NCI-H748 treated with DMSO at 0.1 percent for 48 hours (cell line): Measurements from ENCODE around the gene SV2B.

ENCODE experiments used
- DNase-seq: peaks from one replicate; lab custom pipeline; 2025; lab: John Stamatoyannopoulos, UW

Gene SV2B

DNA sequence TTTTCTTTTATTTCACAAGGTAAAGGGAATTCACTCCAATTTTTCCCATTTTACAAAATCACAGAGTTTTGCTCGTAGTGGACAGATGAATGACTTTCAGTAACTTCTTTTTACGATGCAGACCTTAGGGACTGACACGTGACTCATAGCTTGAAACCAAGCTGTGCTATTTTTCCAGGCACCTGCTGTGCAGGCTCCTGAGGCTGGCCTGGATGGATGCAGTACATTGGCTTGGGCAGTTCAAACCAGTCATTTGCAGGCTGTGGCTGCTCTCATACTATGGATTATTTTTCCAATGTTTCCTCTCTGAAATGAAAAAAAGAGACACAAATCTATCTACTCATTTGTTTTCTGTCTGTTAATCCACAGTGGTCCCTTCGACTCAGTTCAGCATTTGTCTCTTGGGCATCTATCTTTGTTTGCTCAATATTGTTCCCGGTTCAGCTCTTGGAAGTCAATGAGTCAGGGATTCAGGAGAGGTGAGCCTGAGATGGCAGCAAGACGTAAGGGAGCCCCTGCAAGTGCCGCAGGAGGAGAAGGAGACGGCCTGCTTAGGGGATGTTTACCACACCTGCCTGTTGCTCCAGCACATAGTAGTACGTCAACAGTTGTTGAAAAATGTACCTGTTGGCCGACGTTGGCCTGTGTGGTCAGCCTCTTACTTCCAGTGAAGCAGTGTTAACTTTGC is 92.8 kb downstream of the SV2B start:
- no peak for DNase-seq

DNA sequence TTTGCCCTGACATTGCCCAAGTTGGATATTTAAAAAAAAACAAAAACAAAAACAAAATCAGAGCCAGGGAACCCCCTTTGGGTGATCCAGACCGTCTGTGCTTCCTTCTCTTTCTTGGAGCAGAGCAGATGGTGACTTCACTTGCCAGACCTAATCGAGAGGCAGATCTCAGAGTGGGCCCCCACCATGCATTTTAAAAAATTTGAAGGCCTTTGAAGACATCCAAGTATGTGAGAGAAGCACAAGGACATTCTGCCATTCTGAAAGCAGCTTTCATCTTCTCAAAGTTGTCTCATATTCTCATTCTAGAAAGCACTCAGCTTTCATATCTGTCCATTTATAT is 93.3 kb downstream of the SV2B start:
- DNase-seq: no peak

DNA sequence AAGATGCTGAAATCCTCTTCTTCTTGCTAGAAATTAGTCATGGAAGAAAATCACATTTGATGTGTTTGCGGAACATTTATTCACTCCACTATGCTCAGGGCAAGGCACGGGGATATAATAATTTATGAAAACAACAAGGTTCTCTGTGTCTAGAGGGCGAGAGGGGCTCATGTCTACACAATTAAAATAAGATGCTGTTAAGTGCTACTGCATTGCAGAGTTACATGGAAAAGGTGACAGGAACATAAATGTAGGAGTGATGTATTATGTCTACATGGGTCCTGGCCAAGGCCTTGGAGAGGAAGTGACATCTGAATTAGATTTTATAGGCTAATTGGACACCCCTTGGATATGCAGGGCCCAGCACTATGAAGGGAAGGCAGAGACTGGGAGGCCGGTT is 96.1 kb downstream of the SV2B start:
- no peak for DNase-seq

DNA sequence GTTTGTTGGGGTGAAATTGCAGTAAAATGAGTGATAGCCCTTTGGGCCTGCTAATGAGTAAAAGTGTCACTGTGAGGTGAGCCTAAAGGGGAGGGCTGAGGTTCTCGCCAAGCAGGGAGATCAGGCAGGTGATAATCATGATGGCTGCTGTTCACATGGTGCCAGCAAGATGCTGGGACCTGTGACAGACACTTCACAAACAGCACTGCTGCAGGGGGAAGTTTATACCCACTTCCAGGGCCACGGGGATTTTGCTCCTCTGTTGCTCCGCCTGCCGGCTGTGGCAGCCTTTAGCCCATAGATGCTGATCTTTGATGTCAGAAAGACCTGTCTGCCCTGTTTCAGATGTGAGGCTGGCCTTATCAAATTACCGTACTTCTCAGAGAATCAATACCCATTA is 96.7 kb downstream of the SV2B start:
- no peak for DNase-seq

DNA sequence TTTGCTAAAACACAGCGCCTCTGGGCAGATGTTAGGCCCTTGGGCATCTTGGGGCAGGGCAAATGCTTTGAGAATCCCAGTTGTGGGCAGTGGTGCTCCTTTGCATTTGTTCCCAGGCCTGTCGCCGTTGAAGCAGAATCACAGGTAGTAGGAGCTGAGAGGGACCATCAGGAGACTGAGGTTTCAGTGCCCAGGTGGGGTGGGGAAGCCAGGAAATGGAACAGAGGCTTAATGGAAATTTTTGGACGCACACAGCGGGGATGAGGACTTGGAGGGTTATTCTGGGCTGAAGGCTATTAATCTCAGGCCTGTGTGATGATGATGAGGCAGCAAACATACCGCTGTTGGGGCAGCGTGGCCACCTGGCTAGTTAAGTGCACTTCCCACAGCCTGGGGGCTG is 99.5 kb downstream of the SV2B start:
- no peak for DNase-seq

DNA sequence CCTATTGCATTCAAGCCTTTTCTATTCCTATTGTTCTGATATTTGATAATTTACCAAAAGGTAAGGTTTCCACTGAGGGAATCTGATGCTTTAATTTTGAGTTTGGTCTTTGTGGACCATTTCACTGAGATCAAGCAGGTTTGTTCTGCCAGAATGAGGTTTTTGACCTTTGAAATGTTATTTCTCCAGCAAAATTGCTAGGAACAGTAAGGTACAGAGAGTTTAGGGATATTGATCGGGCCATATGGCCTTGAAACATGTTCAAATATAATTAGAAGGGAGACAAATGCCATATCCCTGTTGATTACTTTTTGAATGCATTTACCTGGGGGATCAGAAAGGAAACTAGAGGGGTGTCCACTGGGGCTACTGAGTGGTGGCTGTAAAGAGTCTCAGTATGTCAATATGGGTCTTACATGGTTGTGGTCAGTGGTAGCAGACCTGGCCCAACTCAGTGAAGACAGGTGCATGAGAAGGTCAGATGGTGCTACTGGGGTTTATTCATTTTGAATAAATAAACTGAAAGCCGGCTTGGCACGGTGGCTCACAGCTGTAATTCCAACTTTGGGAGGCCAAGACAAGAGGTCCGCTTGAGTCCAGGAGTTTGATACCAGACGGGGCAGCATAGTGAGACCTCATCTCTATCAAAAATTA is 100.2 kb downstream of the SV2B start:
- no peak for DNase-seq

DNA sequence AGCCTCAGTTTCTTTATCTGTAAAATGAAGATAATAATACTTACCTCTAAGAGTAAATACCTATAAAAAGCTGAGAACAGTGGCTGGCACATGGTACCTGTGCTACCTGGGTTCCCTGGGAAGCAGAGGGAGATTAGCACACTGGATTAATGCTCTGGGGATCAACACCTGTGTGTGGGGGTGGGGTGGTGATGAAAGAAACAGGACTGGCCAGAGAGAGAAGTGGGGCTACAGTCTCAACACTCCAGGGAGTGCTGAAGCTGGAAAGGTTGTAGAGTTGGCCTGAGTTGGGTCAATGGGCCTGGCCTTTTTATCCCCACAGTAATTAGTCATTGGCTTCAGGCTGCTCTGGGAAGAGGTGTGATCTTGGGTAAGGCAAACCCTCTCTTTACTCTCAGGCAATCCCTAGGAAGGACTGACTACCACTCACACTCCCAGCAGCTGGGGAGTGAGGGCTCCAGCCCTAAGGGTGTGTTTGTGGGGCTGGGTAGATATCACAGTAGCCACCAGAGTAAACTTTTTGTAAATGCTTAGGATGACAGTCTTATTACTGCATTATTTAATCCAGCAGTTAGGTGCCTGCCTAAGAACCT is 102.5 kb downstream of the SV2B start:
- DNase-seq: no peak

DNA sequence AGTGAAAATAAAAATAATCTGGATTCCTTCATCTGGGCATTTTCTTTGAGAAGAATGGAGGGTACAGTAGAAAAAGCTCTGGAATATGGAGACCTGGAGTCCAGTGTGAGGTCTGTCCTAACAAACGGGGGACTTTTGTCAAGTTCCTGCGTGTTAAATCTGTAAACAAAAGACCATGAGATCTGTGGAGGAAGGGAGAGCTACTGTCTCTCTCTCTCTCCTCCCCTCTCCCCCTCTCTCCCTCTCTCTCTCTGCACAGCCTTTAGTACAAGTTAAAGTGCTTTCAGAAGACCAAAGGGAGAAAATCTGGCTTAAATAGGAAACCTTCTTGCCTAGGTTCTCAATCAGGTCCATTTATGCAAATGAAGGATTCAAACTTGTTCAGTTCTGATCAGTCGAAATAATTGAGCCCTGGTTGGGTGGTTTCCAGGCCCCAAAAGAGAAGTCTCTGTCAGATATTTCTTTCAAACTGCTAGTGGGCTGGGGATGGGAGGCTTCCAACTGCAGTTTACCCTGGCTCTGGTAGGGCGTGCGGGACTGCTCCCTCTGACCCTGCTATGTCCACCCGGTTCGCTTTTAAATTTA is 103.7 kb downstream of the SV2B start:
- no peak for DNase-seq

DNA sequence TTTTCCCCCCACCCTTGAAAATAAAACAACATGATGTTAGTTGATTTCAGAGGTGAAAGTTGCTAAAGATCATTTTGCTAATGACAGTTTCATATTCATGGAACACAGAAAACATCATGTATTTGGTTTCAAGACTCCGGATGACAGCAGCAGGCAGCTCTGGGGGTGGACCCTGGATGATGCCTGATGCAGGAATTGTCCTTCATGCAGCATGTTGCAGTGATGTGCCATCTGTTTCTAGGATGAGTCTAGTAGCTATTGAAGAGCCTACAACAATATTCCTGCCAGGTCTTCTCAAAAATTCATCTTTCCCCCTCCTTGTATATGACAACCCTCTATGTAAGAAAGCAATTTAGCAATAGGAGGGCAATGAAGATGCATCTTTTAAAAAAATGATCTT is 108.3 kb downstream of the SV2B start:
- DNase-seq: no peak

DNA sequence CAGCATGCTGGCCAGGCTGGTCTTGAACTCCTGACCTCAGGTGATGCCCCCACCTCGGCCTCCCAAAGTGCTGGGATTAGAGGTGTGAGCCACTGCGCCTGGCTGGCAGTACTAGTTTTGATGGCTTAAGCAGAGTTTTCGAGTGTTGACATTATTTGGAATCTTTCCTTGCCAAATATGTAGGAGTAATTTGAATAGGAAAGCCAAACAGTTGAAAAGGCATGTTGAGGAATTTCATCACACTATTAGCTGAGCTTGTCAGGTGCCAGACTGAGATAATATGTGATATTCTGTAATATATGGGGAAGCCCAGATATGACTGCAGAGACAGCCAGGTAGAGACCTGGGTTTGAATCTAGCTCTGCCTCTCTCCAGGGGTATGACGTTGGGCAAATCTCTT is 109.3 kb downstream of the SV2B start:
- no peak for DNase-seq

DNA sequence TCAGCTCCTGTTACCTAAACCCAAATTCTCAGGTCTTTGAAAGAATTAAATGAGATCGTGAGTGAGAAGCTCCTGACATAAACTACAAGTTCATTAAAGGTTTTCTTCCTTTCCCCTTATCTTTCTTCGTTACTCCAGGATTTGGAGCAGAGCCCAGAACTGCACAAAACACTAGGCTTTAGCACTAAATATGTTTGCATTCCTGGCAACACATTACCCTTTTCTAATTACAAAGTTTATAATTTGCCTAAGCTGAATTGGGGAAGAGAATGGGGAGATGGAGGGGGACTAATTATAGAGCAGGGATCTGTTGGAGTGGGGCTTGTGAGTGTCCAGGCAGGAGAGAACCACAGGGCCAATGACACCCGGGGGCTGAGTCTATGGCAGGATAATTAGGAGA is 109.7 kb downstream of the SV2B start:
- no peak for DNase-seq

DNA sequence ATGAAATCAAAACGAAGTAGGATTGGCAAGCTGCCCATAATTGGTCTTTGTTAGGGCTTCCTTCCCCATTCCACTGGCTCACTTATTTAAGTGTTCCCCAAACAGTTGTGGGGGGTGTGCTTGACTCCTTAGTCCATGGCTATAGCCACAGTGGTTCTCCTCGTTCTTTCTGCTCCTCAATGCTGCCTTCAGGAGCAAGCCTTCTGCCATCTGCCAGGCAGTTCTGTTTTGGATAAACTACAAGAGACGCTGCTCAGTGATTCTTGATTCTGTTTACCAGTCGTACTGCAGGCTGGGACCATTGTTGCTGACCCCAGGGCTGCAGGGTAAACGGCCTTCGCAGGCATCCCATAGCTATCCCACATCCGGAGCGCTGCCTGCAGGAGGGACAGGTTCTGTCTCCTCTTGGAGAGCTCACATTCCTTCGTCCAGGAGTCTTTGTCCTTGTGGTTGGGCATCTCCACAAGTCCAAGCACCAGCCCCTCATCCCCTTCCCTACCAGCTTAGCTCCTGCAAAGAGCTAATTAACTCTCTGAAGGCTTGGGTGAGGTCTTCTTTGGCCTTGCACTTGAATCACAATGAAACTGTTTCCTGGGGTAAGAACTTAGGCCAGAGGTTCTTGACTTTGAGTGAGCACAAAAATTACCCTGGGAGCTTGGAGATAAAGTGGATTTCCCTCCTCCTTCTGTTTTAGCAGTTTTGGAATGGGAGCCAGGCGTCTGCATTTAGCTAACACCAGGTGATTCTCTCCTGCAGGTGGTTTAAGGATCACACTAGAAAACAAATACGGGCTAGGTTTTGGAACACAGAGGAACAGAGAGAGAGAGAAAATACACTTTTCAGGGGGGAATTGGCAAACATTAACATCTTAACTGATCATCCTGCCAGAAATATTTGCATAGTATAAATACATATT is 114.9 kb downstream of the SV2B start:
- DNase-seq: no peak

DNA sequence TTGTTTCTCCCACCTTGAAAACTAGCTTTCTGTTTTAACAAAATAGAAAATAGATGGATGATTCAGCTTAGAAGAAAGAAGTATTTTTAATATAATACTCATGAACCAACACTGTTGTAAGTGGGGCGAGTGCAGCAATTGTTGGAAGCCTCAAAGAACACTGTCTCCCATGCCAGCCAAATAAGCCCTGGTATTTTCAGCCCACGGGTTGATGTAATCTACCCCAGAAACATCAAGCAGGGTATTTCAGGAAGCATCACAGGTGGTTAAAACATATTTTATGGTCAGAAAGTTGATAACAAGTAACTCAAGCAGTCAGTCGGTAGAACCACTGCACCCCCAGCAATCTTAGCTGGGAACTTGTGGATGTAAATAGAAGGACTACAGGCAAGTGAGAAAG is 115.9 kb downstream of the SV2B start:
- DNase-seq: no peak

DNA sequence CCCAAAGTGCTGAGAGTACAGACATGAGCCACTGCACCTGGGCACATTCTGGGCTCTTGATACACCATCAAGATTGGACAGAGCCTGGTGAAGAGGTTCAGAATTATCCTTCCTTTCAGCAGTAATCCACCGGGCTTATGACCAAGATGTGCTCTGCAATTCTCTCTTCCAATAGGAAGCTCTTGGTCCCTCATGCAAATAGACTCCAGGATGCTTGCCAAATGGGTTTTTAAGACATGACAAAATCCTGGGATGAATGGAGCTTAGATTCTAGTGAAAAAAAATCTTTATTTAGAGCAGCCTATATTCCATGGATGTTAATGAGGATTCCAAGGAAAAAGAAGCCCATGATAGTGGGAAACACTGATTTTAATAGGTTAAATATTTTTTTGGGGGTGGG is 119.1 kb downstream of the SV2B start:
- DNase-seq: no peak

DNA sequence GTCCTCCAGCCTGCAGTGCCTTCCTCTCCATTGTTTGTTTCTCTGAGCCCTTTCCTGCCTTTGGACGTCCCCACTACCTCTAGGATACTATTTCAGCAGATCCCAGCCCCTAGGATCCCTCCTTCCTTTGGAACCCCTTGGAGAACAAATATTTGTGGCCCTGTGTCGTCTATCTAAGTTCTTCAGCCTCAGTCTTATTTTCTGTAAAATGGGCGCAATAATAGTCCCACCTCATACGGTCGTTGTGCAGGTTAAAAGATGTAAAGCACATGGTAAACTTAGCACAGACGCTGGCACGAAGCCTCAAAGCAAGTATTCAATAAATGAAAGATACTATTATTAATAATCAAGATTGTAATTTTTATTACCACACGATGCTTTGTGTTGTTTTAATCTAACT is 122.0 kb downstream of the SV2B start:
- no peak for DNase-seq

DNA sequence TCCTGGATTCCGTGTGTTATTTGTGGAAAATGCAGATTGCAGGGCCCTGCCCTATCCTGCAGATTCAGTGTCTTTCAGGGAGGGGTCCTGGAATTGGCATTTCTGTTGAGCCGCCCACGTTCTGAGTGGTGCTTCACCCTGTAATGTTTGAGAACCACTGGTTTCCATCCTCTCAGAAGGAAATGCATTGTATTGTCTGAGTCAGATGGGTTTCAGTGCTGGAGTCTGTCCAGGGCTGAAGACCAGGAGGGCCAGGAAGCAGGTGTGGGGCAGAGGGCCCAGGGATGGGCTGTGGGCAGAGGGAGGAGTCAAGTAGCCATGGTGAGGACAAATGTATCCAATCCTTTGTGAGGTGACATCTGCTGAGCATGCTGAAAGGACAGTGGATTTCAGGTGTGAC is 123.8 kb downstream of the SV2B start:
- no peak for DNase-seq

DNA sequence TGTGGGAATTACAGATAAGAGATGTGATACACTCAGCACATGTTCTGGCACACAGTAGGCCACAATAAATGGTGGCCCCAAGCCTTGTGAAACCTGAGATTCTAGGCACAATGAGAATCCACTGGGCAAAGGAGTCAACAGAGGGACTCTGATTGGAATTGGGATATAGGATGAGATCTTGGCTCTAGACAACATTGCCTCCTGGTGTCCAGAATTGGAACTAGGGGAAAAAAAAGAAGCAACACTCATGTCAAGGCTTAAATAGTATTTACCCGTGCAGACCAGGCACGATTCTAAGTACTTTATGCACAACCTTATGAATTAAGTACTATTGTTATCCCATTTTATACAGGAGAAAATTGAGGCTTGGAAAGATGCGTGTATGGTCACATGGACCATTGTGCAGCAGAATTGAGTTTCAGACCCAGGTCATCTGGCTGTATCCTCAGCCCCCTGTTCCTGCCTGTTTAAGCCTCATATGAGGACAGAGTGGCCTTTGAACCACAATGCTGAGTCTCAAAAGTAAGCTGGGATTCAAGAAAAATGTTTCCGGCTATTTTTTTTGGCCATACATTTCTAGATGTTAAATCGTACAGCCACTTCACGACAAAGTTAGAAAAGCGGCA is 124.8 kb downstream of the SV2B start:
- DNase-seq: peak; percentile 40

DNA sequence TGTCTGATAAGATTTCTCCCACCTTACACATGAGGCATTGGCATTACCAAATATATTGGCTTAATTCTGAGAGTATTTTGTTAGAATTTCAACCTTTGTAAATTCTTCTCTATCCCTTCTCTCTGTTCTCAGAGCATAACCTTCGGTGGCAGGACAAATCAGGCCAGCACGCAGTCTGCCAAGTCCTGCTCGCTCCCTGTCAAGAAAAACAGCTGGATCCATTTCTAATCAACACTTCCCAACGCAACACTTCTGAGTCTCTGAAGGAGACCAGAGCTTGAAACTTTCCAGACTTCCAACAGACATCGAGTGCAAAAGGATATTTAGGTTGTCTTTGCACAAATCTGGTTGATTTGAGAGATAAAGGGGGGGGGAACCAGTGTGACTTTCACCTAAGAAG is 125.7 kb downstream of the SV2B start:
- DNase-seq: no peak

DNA sequence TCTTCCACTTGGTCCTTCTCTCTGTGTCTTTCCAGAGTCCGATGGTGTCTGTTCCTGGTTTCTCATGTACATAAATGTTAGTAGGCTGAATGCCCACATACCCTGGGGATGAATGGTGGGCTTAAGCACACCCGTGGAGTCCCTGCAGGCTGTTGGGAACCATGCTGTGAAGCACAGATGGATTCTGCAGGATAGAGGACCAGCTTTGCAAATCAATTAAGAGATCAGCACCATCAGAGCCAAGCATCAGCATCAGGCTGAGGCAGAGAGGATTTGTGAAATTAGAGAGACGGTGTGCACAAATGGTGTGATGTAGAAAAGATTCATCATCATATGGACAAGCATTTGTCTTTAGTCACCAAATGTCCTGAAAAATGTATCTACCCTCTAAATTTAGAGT is 127.1 kb downstream of the SV2B start:
- DNase-seq: no peak

DNA sequence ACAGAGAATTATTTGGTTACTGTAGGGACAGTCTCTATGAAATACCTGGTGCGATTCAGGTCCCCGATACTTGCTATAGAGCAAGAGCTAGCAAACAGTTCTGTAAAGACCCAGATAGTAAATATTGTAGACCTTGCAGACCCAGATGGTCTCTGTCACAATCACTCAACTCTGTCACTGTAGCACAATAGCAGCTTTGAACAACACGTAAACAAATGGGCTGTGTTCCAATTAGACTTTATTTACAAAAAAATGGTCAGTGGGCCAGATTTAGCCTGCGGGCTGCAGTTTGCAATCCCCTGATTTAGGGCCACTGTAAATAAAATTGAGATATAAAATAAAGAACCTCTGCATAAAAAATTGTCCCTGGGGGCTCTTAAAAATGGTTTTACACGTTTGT is 127.7 kb downstream of the SV2B start:
- no peak for DNase-seq

DNA sequence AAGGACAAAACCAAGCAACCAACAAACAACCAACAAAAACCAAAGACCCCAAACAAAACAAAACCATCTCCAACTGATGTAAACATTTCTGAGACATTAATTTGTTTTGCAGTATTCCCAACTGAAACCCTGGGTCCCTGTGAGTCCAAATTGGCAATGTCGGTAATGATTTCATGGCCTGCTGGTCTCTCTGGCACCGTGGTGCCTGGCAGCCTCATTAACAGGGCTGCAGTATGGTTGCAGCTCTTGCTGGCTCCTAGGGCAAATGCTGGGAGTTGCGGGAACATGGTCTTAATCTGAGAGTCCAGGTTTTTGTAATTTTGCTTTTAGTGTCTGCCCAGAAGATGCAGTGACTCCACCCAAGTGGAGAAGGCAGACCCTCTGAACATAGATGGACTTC is 128.3 kb downstream of the SV2B start:
- no peak for DNase-seq

DNA sequence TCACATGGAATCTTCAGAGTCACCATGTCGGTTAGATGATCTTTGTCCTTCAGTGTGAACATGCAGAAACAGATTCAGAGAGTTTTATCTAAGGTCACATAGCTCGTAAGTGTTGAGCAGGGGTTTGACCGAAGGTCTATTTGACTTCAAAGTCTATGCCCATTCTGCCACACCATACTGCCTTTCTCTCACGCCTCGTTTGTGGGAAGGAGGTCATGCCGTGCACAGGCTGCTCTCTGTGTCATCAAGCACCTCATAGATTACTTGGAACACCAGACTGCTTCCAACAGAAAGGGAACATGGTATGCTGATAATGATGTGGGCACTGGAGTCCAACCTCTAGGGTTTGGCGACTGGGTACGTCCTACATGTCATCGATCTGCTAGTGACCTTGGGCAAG is 128.8 kb downstream of the SV2B start:
- DNase-seq: no peak
